Astrocyte of the cerebellum (primary cell): ENCODE measurements around the gene LASP1.

Source experiments
- DNase-seq: peaks from one replicate; pipeline ENCODE4 v3.0.0-alpha.2; 2011; ENCODE audit warnings: low read depth
- H3K4me3 ChIP-seq: 2 replicates; pipeline ENCODE4 v1.5.1; 2011; ENCODE audit warnings: mild to moderate bottlenecking, low read depth, low read length, moderate library complexity
- in situ Hi-C: cut with HindIII; loops from 2 replicates; pipeline ENCODE4 v1.10.0; 2017; ENCODE audit warnings: low sequenced_read_pairs
- TF ChIP-seq, protein P1 (sequence below): IDR thresholded peaks from 2 replicates; pipeline ENCODE4 v1.5.1; 2012; ENCODE audit warnings: low read length, low read depth, moderate library complexity, mild to moderate bottlenecking; ENCODE audit errors: missing control alignments

LASP1 gene

GRCh38 chr17:38881600-38882191, 11.8 kb downstream of the LASP1 start:
- no peak for DNase-seq
- in situ Hi-C loops, result no loop called here
- TF ChIP-seq, protein P1, sequence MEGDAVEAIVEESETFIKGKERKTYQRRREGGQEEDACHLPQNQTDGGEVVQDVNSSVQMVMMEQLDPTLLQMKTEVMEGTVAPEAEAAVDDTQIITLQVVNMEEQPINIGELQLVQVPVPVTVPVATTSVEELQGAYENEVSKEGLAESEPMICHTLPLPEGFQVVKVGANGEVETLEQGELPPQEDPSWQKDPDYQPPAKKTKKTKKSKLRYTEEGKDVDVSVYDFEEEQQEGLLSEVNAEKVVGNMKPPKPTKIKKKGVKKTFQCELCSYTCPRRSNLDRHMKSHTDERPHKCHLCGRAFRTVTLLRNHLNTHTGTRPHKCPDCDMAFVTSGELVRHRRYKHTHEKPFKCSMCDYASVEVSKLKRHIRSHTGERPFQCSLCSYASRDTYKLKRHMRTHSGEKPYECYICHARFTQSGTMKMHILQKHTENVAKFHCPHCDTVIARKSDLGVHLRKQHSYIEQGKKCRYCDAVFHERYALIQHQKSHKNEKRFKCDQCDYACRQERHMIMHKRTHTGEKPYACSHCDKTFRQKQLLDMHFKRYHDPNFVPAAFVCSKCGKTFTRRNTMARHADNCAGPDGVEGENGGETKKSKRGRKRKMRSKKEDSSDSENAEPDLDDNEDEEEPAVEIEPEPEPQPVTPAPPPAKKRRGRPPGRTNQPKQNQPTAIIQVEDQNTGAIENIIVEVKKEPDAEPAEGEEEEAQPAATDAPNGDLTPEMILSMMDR, result no peak
- no peak overlapping the region for H3K4me3 ChIP-seq

DNA sequence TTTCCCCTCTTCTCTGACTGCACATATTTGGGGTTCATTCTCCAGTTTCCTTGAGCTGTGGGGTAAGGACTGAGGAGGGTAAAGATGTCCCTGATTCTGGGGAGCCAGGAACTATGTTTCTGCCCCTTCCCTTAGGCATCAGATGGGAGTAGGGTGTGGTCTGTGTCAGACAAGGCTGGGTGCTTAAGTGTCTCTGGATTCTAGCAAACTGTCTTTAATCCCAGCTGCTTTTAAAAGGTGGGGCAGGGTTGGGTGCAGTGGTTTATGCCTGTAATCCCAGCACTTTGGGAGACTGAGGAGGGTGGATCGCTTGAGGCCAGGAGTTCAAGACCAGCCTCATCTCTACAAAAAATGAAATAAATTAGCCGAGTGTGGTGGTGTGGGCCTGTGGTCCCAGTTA, 13.0 kb downstream of the LASP1 start:
- no peak for DNase-seq
- TF ChIP-seq, protein P1, result no peak
- H3K4me3 ChIP-seq, result no peak overlapping the region
- in situ Hi-C loops, result no loop called here

- TF ChIP-seq, protein P1, result no peak
- no peak overlapping the region for H3K4me3 ChIP-seq
- in situ Hi-C loops, result no loop called here
- DNase-seq, result peak; percentile 74
Measured at GRCh38 chr17:38883592-38884526, 14.0 kb downstream of the LASP1 start.

GRCh38 chr17:38885044-38885727, 15.3 kb downstream of the LASP1 start:
- H3K4me3 ChIP-seq, result no peak overlapping the region
- DNase-seq, result no peak
- in situ Hi-C loops, result no loop called here
- TF ChIP-seq, protein P1, result no peak

DNA sequence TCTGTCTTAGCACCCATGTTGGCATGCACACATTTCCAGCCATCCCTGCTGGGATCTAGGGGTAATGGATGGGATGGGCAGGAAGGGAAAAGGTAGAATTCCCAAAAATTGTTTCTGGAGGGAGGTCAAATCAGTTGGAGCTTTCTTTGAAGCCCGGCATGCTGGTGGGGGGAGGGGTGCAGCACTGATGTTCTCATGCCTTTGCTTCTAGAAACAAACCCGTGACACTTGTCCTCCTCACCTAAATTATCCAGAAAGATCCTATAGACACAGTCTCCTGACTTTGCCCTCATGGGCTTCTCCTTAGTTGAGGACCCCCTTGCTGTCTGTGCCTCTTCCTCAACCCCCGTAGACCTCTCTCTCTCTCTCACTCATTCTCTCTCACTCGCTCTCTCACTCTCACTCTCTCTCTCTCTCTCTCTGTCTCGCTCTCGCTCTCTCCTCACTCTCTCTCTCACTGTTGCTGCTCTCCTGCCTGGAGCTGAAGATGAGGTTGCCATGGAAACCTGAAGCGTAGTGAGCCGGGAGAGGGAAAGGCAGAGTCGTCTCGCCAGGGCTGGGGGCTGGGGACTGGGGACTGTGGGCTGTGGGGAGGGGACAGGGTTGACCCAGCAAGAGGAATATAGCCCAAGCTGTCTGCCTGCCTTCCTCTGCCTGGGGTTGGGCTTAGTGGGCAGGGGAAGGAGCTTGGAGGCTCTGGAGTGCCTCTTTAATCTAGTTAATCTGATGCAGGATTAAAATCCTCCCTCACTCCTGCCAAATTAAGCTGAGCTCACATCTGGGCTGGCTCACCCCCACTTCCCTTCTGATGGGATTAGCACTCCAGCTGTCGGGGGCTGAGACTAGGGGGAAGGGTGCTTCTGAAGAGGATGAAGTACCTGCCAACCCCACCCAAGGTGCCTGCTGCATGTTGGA, 16.1 kb downstream of the LASP1 start:
- in situ Hi-C loops, result no loop called here
- TF ChIP-seq, protein P1, result no peak
- no peak for DNase-seq
- H3K4me3 ChIP-seq, result no peak overlapping the region

DNA sequence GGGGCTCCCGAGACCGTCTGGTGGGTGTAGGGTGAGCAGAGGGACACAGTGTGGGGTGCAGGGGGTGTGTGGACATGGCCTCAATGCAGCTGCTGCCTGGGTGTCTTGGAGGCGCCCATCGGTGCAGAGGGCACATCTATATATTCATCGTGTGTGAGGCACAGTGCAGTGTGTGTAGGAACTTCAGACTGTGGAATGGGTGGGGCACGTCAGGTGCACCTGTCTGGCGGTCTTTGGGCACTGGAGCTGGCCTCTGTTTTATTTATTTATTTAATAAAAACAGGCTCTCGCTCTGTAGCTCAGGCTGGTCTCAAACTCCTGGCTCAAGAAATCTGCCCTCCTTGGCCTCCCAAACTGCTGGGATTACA, 16.8 kb downstream of the LASP1 start:
- in situ Hi-C loops, result no loop called here
- no peak overlapping the region for H3K4me3 ChIP-seq
- TF ChIP-seq, protein P1, result no peak
- no peak for DNase-seq
